IMR-90 (cell line): ENCODE results near the gene GABRD. TPM values are rescaled to one million over a fixed set of nuclear protein-coding genes. Genes with fewer than 3 reads are reported as not detected.

Source experiments
- ATAC-seq: fragments of 200-7000 bp; cut with Tn5 transposase; 2 replicates; pipeline ENCODE4 v1.9.1; 2020; ENCODE audit warnings: low read depth, mild to moderate bottlenecking, moderate library complexity
- BruUV-seq: library from RNA; stranded (reverse); fragments of 400-500 nt; replicated peaks from 2 replicates; lab custom pipeline; 2021; lab: Mats Ljungman, UMichigan
- CTCF ChIA-PET: fragments of 300-600 bp; formaldehyde crosslinking; extraction: SDS; loops from one replicate; lab custom pipeline; 2021; ENCODE audit warnings: antibody characterized with exemption; lab: Yijun Ruan, JAX
- POLR2A ChIA-PET: fragments of 300-600 bp; sonication (Branson Sonifier 250); formaldehyde crosslinking; loops from one replicate; lab custom pipeline; 2022; ENCODE audit warnings: antibody characterized with exemption; ENCODE audit not compliant: unreplicated experiment; lab: Charles Lee
- DNase-seq: peaks from one replicate; pipeline ENCODE4 v3.0.0; 2013
- H2AFZ ChIP-seq: replicated peaks from 2 replicates; pipeline ENCODE3; 2013; ENCODE audit warnings: low read length, mild to moderate bottlenecking; ENCODE audit not compliant: poor library complexity
- H2AK5ac ChIP-seq: 2 replicates; pipeline ENCODE4 v1.6.1; 2013; ENCODE audit warnings: low read depth, low read length, inconsistent platforms
- H2AK9ac ChIP-seq: replicated peaks from 2 replicates; pipeline ENCODE3; 2013; ENCODE audit warnings: mild to moderate bottlenecking, low read depth, low read length, moderate library complexity; ENCODE audit not compliant: poor library complexity
- H2BK120ac ChIP-seq: 2 replicates; pipeline ENCODE4 v1.6.1; 2013; ENCODE audit warnings: low read depth, low read length, inconsistent platforms
- H2BK15ac ChIP-seq: 3 replicates; pipeline ENCODE4 v1.6.1; 2013; ENCODE audit warnings: low read depth, low read length, inconsistent platforms
- H2BK20ac ChIP-seq: 2 replicates; pipeline ENCODE4 v1.6.1; 2013; ENCODE audit warnings: low read depth, mild to moderate bottlenecking, inconsistent platforms, low read length, moderate library complexity
- H2BK5ac ChIP-seq: 2 replicates; pipeline ENCODE4 v1.6.1; 2013; ENCODE audit warnings: mild to moderate bottlenecking, low read depth, low read length, inconsistent platforms; ENCODE audit not compliant: poor library complexity, severe bottlenecking
- H3K14ac ChIP-seq: replicated peaks from 2 replicates; pipeline ENCODE4 v1.6.1; 2013; ENCODE audit warnings: low read depth, low read length, inconsistent platforms
- H3K18ac ChIP-seq: 2 replicates; pipeline ENCODE4 v1.6.1; 2013; ENCODE audit warnings: low read depth, low read length, control low read depth
- H3K23ac ChIP-seq: 2 replicates; pipeline ENCODE4 v1.6.1; 2013; ENCODE audit warnings: low read depth, low read length, inconsistent platforms
- H3K27ac ChIP-seq: 2 replicates; pipeline ENCODE4 v1.5.1; 2013; ENCODE audit warnings: mild to moderate bottlenecking, control low read depth, low read length; ENCODE audit not compliant: insufficient read depth
- H3K27me3 ChIP-seq: 2 replicates; pipeline ENCODE4 v1.6.1; 2013; ENCODE audit warnings: low read length; ENCODE audit not compliant: control insufficient read depth, insufficient read depth
- H3K36me3 ChIP-seq: 2 replicates; pipeline ENCODE4 v1.6.1; 2013; ENCODE audit warnings: low read length, mixed read lengths; ENCODE audit not compliant: control insufficient read depth, insufficient read depth
- H3K4ac ChIP-seq: 2 replicates; pipeline ENCODE4 v1.6.1; 2013; ENCODE audit warnings: low read depth, low read length, inconsistent platforms
- H3K4me1 ChIP-seq: 2 replicates; pipeline ENCODE4 v1.6.1; 2013; ENCODE audit warnings: low read length, mixed read lengths; ENCODE audit not compliant: control insufficient read depth, insufficient read depth
- H3K4me2 ChIP-seq: 2 replicates; pipeline ENCODE4 v1.6.1; 2013; ENCODE audit warnings: low read depth, mild to moderate bottlenecking, control low read depth, low read length, moderate library complexity
- H3K4me3 ChIP-seq: 2 replicates; pipeline ENCODE4 v1.5.1; 2013; ENCODE audit warnings: low read depth, mild to moderate bottlenecking, control low read depth, low read length, moderate library complexity; ENCODE audit not compliant: insufficient read depth
- H3K56ac ChIP-seq: 2 replicates; pipeline ENCODE4 v1.6.1; 2013; ENCODE audit warnings: low read length, inconsistent platforms; ENCODE audit not compliant: insufficient read depth; ENCODE audit errors: extremely low read depth
- H3K79me1 ChIP-seq, 2 experiments: 2 replicates each; pipeline ENCODE4 v1.6.1; 2013; ENCODE audit warnings: low read length in 2 of 2, inconsistent platforms in 1 of 2, low read depth in 1 of 2
- H3K9ac ChIP-seq: 2 replicates; pipeline ENCODE4 v1.6.1; 2013; ENCODE audit warnings: low read depth, low read length, control low read depth
- H3K9me1 ChIP-seq: 2 replicates; pipeline ENCODE4 v1.6.1; 2013; ENCODE audit warnings: low read length, inconsistent platforms; ENCODE audit not compliant: insufficient read depth
- H3K9me3 ChIP-seq: 2 replicates; pipeline ENCODE4 v1.6.1; 2013; ENCODE audit warnings: low read length; ENCODE audit not compliant: control insufficient read depth, insufficient read depth
- H4K20me1 ChIP-seq: 2 replicates; pipeline ENCODE4 v1.6.1; 2013; ENCODE audit warnings: low read length, inconsistent platforms; ENCODE audit not compliant: insufficient read depth
- H4K5ac ChIP-seq: 2 replicates; pipeline ENCODE4 v1.6.1; 2013; ENCODE audit warnings: mild to moderate bottlenecking, low read depth, low read length, control low read depth
- H4K8ac ChIP-seq, 2 experiments: 2 replicates each; pipeline ENCODE4 v1.6.1; 2013; ENCODE audit warnings: low read depth in 2 of 2, low read length in 2 of 2, control low read depth in 1 of 2, inconsistent platforms in 1 of 2
- H4K91ac ChIP-seq: 2 replicates; pipeline ENCODE4 v1.6.1; 2013; ENCODE audit warnings: low read depth, low read length, inconsistent platforms; ENCODE audit not compliant: insufficient read depth
- MAZ ChIP-seq: IDR thresholded peaks from 2 replicates; pipeline ENCODE4 v1.6.1; 2012; ENCODE audit warnings: low read depth, mild to moderate bottlenecking, low read length, improper control_type of control experiment, moderate library complexity, borderline replicate concordance
- MXI1 ChIP-seq: IDR thresholded peaks from 2 replicates; pipeline ENCODE4 v1.6.1; 2012; ENCODE audit warnings: low read depth, mild to moderate bottlenecking, low read length, moderate library complexity, borderline replicate concordance
- RAD21 ChIP-seq: IDR thresholded peaks from 2 replicates; pipeline ENCODE4 v1.6.1; 2012; ENCODE audit warnings: low read length, improper control_type of control experiment
- RCOR1 ChIP-seq: IDR thresholded peaks from 2 replicates; pipeline ENCODE4 v1.6.1; 2012; ENCODE audit warnings: mild to moderate bottlenecking, low read length, improper control_type of control experiment; ENCODE audit not compliant: insufficient replicate concordance
- WGBS, 2 experiments: methylation state at CpG; one replicate each; pipeline versions ENCODE4 v1.1.5 to v1.1.7; 2013; ENCODE audit warnings: missing lambda C conversion rate in 2 of 2; ENCODE audit not compliant: insufficient read length in 1 of 2; ENCODE audit errors: extremely low coverage in 2 of 2; 5-methylcytosine and 5-hydroxymethylcytosine counted together
- dilution Hi-C: fragments of 300-500 bp; cut with HindIII; formaldehyde crosslinking; loops from one replicate; pipeline ENCODE4 v1.14.3; 2018; ENCODE audit warnings: low sequenced_read_pairs; ENCODE audit not compliant: unreplicated experiment
- in situ Hi-C: fragments of 300-500 bp; cut with MboI; formaldehyde crosslinking; loops from 3 replicates; pipeline ENCODE4 v1.14.3; 2019; ENCODE audit warnings: low sequenced_read_pairs, inconsistent platforms, mixed read lengths
- intact Hi-C: fragments of 100-400 bp; cut with micrococcal nuclease; formaldehyde crosslinking; loops from 2 replicates; pipeline ENCODE4 v1.10.0; 2022
- polyA plus RNA-seq, 3 experiments: library from polyadenylated mRNA; depleted of rRNA; stranded (reverse); fragments of >200 nt; gene quantifications; 2 replicates each; pipeline ENCODE4 v1.2.3, GENCODE V29; 2012; ENCODE audit warnings: low replicate concordance in 1 of 3
- total RNA-seq: library from RNA; depleted of rRNA; stranded (reverse); fragments of >200 nt; gene quantifications from 2 replicates; pipeline ENCODE4 v1.2.3, GENCODE V29; 2012
- TF ChIP-seq, protein P1 (sequence below): fragments of 150-350 bp; IDR thresholded peaks from 2 replicates; pipeline ENCODE4 v1.6.1; 2016; ENCODE audit warnings: low read depth, mild to moderate bottlenecking, low read length, moderate library complexity, borderline replicate concordance

The GABRD gene
- total and polyA plus RNA-seq, 2 of the 4 experiments (the other 2 are of a cell fraction), result not detected

GRCh38 chr1:1990222-1990621, 28.9 kb upstream of the GABRD start:
- no peak for ATAC-seq
- Histone ChIP-seq H2AK9ac (no peak overlapping the region), H3K4ac (no peak overlapping the region), H2BK5ac (no peak overlapping the region), H2BK120ac (no peak overlapping the region), H3K14ac (no peak overlapping the region), H4K8ac (no peak overlapping the region), H3K18ac (no peak overlapping the region), H3K4me3 (no peak overlapping the region), H3K79me1 (no peaks in the 10 kb centered on the region), H3K27me3 (peaks cover 15% of the 10 kb centered on the region), H2BK15ac (no peak overlapping the region), H3K9me1 (peaks cover 3% of the 10 kb centered on the region; the same call in 1 of the 2 replicates), H3K23ac (no peak overlapping the region), H3K9ac (no peak overlapping the region), H3K36me3 (no peaks in the 10 kb centered on the region), H2AFZ (no peak overlapping the region), H4K20me1 (no peaks in the 10 kb centered on the region), H4K91ac (no peak overlapping the region), H3K27ac (no peak overlapping the region), H3K9me3 (no peaks in the 10 kb centered on the region), H2BK20ac (no peak overlapping the region), H3K4me2 (no peak overlapping the region), H3K56ac (no peak overlapping the region), H4K5ac (no peak overlapping the region), H2AK5ac (no peak overlapping the region), H3K4me1 (no peaks in the 10 kb centered on the region)
- DNase-seq, result no peak
- TF ChIP-seq RAD21 (no peak), MXI1 (no peak), MAZ (no peak), RCOR1 (no peak)
- TF ChIP-seq, protein P1, sequence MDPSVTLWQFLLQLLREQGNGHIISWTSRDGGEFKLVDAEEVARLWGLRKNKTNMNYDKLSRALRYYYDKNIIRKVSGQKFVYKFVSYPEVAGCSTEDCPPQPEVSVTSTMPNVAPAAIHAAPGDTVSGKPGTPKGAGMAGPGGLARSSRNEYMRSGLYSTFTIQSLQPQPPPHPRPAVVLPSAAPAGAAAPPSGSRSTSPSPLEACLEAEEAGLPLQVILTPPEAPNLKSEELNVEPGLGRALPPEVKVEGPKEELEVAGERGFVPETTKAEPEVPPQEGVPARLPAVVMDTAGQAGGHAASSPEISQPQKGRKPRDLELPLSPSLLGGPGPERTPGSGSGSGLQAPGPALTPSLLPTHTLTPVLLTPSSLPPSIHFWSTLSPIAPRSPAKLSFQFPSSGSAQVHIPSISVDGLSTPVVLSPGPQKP, result no peak
- CTCF ChIA-PET, result interaction anchor here (0.9 kb wide), 1 partner anchor 9 kb away, joined by 3 read pairs; no protein-coding TSS in a partner anchor
- in situ Hi-C loops, result no loop called here
- no TSS peak for BruUV-seq
- POLR2A ChIA-PET, result no interaction called here
- 20% methylated on average over 1 of the region's 10 CpGs; no CpG with 5 or more reads in 1 of the 2 experiments for WGBS, 2 experiments
- dilution Hi-C loops, result no loop called here
- intact Hi-C loops, result no loop called here
